HG03457 (cell line): ENCODE measurements around the gene RPS6KA4.

Experiments used
- ATAC-seq: cut with Tn5 transposase; IDR thresholded peaks from one replicate; pipeline ENCODE4 v1.9.1; 2021; ENCODE audit warnings: moderate number of reproducible peaks; ENCODE audit not compliant: unreplicated experiment

RPS6KA4 gene

DNA sequence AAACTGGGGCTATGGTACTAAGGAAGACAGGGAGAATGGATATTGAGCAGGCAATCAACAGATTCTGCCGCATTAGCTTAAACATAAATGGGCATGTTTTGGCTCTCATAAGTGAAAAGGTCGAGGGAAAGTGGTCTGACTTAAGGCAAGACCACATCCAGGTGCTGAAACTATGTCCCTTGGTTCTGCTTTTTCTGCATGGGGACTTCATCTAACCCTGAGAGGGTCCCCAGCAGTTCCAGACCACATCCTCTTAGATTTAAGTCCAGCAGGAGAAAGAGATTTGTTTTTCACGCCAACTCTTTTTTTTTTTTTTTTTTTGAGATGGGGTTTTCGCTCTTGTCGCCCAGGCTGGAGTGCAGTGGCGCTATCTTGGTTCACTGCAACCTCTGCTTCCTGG, 5.5 kb downstream of the RPS6KA4 start:
- ATAC-seq: no peak

DNA sequence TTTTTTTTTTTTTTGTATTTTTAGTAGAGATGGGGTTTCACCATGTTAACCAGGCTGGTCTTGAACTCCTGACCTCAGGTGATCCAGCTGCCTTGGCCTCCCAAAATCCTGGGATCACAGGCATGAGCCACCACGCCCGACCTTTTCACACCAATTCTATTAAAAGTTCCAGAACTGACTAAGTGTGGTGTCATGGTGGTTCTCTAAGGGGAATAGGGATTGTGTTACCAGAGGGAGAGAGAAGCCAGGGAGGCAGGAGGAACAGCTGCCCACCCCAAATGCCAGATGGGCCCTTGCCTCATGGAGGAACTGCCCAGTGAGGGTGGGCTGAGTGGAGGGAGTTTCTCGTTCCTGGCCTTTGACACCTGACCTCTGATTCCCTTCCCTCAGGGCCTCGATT, 5.9 kb downstream of the RPS6KA4 start:
- ATAC-seq: no peak

DNA sequence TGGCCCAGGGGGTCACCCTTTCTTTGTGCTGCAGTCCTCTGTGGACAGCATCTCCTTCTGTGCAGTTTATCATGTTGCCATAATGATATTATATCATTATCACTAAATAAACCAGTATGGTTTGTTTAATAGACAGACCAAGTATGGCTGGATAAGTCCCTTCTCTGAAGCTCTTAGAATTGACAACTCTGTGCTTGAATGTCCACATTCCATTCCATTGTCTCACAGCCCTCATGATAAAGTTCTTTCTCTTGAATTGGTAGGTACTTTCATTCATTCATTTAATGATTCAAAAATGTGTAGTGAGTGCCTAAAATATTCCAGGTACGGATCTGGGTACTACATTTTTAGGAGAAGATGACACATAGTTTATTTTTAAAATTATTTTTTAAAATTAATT, 7.8 kb downstream of the RPS6KA4 start:
- no peak for ATAC-seq

DNA sequence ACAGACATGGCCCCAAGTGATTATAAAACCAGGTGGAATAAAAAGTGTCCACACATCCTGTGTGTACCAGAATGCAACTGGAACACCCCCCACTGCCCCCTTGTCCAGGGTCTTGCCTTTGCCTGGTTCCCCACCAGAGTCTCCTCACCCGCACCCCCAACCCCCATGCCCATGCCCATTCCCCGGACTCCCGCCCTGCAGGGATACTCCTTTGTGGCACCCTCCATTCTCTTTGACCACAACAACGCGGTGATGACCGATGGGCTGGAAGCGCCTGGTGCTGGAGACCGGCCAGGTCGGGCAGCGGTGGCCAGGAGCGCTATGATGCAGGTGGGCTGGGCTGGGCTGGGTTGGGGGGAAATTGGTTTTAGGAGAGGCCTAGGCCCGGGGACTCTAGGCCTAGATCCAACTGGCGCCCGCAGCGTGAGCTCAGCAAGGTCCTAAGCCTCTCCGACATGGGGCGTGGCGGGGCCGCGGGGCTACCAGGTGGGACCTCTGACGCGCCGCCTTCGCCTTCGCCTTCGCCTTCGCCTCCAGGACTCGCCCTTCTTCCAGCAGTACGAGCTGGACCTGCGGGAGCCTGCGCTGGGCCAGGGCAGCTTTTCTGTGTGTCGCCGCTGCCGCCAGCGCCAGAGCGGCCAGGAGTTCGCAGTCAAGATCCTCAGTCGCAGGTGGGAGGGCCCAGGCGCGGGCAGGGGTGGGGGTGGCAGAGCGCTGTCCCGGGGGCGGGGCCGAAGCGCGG, 9.1 kb downstream of the RPS6KA4 start:
- no peak for ATAC-seq

DNA sequence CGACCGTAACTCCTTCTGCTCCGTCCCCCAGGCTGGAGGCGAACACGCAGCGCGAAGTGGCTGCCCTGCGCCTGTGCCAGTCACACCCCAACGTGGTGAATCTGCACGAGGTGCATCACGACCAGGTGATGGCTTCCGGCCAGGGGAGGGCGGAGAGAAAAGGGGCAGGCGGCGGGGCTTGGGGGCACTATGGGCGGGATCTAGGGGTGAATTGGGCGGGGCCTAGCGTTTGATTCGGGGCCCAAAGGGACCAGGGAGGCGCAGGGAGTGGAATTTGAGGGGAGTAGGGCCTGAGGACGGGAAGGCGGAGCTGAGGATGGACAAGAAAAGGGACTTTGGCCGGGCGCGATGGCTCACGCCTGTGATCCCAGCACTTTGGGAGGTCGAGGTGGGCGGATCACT, 9.7 kb downstream of the RPS6KA4 start:
- ATAC-seq: no peak

DNA sequence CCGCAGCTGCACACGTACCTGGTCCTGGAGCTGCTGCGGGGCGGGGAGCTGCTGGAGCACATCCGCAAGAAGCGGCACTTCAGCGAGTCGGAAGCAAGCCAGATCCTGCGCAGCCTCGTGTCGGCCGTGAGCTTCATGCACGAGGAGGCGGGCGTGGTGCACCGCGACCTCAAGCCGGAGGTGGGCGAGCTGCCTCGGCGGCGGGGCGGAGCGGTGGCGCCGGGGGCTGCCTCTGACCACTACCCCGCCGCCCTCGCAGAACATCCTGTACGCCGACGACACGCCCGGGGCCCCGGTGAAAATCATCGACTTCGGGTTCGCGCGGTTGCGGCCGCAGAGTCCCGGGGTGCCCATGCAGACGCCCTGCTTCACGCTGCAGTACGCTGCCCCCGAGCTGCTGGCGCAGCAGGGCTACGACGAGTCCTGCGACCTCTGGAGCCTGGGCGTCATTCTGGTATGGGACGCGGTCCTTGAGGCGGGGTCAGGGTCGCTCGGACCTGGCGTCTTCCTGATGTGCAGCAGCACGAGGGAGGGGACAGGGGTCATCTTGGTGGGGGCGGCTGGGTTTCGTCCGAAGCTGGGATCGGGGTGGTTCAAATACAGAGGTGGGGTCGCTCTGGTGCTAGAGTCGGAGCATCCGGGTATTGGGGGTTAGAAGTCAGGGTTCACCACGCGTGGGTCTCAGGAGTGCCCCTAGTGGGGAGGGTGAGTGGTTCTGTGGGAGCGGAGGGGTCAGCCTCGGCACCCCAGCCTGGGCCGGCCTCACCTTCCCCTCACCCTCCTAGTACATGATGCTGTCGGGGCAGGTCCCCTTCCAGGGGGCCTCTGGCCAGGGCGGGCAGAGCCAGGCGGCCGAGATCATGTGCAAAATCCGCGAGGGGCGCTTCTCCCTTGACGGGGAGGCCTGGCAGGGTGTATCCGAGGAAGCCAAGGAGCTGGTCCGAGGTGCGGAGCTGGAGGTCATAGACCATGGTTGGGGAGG, 10.8 kb downstream of the RPS6KA4 start:
- no peak for ATAC-seq

DNA sequence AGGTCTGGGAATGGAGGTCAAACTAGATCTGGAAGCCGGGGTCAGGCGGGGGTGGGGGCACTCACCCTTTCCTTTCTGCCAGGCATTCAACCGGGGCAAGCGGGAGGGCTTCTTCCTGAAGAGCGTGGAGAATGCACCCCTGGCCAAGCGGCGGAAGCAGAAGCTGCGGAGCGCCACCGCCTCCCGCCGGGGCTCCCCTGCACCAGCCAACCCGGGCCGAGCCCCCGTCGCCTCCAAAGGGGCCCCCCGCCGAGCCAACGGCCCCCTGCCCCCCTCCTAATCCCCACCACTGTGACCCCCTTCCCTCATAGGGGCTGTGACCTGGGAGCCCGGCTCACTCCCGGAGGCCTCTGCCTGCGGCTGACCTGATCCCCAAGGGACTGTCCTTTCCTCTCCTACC, 12.2 kb downstream of the RPS6KA4 start:
- no peak for ATAC-seq

DNA sequence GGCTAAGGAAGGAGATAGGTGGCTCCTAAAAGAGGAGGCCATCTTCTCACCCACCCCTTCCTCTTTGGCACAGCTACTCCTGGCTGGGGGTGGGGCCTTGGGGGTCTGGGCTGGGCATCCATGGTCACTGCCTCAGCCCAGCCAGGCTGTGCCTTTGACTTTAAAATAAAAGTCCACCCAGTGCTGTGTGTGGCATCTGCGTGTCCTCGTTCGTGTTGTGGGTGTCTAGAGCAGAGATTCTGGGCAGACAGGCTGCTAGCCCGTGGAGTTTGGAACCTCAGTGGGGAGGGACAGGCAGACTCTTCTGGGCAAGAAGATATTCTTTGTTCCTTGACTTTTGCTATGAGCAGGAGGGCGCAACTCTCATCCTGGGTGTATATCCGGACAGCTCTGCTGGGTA, 13.1 kb downstream of the RPS6KA4 start:
- no peak for ATAC-seq

DNA sequence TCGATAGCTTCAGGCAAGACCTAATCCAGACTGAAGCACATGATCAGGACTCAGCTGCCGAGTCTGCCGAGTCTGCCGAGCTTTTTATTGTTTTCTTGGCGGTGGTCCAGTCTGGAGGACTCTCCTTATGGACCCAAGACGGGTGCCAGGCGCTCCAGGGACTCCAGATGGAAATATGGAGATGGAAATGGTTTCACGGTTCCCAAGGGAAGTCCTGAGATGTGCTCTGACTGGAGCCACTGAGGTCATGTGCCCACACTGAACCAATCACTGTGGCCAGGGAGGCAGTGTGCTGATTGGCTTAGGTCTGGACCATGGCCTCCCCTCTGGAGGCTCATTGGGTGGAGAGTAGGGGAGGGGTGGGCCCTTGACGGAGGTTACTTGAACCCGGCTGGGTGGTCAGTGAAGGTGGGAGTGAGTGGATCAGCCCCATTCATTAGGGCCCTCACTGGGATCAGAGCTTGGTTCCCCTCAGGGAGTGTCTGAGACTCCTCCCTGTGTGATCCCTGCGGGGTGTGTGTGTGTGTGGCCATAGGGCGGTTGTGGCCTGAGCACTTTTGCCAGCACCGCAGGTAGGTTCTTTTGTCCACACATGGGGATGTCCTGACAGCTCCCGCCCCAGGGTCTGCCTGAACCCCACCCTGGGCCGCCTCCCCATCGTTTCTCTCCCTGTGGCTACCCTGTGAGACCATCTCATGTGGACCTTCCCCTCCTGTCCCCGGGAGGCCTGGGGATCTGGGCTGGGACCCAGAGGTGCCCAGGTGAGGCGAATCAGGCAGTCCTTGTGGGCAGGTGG, 14.0 kb downstream of the RPS6KA4 start:
- no peak for ATAC-seq

DNA sequence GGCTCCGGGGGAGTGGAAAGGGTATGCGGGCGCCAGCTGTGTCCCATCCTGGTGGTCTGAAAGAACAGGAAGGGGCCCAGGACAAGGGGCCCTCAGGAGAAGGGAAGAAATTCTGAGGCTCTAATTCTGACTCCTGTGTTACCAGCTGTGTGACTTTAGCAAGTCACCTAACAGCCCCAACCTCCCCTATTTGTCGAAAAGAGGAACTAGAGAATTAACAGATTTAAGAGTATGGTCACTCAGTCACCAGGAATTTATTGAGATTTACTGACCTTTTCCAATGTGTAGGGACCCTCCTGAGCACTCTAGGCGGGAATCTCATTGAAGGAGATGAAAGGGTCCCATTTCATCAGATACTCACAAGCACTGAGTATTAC, 14.6 kb downstream of the RPS6KA4 start:
- ATAC-seq: no peak

DNA sequence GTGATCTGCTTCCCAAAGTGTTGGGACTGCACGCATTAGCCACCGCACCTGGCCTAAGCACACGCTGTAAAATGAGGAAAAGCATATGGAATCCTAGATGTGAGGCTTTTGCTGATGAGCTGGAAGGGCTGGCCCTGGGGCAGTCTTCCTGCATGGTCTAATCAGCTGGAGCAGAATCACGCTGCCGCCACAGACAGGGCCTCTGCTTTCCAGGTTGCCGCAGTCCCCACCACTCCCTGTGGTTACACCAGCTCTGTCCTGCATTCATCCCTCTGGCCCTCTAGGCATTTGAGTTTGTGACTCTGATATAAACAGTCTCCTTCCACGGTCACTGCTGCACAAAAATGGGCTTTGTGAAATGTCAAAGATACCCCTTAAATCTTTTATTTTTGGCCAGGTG, 17.1 kb downstream of the RPS6KA4 start:
- no peak for ATAC-seq

DNA sequence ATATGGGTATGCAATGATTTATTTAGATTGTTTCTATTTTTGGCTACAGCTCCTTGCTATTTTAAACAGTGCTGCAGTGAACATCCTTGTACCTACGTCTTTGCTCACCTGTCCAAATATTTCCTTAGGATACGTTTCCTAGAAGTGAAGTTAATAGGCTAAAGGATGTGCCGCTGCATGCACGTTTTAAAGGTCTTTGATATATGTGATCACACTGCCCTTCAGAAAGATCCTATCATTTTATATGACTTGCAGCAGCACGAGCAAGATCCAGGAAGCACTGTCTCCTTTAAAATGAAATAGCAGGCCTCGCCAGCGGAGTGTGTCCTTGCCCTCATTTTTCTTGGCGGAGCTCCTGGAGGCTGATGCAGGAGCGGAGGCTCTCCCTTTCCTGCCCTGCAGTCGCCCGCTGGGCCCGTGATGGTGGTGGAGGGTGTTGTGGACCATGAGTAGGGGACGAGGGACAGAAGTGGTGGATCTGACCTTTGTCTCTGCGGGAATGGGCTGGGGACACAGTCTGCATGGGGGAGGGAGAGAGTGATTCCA, 19.4 kb downstream of the RPS6KA4 start:
- ATAC-seq: no peak

DNA sequence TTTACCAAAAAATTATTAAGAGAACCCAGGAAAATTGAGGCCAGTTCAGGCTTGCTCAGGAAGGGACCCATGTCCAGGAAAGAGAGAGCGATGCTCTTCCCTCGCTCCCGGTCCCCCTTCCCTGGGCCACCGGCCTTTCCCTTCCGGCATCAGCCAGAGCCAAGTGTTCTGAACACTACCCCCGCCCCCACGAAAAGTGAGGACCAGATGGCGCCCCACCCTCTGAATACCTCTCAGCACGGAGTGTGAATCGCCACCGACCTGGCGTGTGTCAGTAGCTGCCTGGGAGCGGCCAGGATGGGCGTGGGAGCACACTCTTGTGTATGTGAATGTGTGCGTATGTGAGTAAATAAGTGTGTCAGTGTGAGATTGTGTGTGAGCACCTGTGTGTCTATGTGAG, 20.2 kb downstream of the RPS6KA4 start:
- no peak for ATAC-seq

DNA sequence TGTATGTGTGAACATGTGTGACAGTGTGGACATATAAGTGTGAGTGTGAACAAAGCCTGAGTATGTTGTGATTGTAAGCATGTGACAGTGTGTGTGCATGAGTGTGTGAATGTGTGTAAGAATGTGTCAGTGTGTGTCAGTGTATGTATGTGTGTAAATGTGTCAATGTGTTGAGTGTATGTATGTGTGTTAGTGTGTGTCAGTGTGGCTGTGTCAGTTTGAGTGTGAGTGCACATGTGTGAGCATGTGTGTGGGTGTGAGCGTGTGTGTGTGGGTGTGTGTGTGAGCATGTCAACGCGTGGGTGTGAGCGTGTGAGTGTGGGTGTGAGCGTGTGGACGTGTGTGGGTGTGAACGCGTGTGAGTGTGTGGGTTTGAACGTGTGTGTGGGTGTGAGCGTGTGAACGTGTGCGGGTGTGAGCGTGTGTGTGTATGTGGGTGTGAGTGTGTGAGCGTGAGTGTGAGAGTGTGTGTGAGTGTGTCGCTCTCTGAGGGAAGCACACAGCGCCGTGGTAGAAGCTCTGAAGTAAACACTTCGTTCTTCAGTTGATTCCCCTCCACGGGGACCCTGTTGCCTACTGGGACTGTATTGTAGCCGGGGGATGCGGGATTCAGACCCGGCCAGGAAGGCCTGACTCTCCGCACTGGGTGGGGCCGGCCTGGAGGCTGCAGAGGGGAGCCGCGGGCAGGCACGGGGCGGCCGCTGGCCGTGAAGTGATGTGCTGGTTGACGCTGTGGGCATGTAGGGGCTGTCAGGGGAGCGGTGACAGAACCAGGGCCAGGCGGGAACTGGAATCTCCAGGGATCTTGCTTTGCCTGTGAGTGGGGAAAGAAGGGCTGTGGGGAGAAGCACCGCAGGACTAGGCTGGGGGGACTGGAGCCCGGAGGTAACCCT, 21.1 kb downstream of the RPS6KA4 start:
- ATAC-seq: no peak

DNA sequence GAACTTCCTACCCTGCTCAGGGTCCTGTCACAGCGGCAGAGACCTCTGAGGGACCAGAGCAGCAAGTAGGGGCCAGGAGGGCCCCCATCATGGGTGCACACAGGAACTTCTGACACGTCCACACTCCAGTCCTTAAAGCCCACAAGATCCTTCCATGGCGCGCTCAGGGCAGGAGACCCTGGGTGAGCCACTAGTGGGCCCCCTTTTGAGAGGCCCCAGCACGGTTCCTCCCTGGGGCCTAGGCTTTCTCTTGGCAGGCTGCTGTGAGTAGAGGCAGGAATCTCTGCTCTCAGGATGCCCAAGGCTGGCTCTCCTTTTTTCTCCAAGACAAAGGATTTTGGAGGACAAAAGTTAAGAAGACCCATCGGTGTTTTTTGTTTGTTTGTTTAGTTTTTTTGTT, 22.4 kb downstream of the RPS6KA4 start:
- no peak for ATAC-seq

DNA sequence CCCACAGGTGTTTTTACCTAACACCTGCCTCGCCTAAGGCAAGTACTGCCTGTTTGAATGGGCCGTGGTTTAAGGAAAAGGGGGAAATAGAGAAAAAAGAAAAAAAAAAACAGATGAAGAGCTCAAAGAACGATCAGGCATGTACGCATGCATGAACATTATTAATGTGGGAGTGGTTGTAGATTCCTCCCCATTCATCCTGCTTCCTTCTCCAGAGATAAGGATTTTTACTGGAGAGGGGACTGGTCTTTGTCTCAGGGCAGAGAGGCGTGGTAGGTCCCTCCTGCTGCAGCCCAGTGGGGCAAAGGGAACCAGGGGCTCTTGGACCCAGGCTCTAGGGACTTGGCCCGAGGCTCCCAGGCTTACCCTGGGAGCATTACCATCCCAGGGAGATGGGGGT, 23.1 kb downstream of the RPS6KA4 start:
- no peak for ATAC-seq

DNA sequence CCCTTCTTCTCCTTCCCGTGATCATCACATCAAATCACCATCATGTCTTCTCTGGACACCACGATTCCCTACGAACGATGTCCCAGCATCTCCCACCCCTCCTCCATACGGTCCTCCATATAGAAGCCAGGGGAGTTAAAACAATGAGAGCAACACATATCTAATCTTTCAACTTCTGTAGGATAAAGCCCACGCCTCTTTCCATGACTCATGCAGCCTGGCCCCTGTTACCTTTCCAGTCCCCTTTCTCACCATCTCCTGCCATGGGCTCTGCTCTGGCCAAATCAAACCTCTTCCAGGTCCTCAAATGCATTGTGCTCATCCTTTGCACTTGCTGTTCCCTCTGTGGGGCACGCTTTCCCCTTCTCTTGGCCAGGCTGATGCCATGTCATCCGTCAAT, 23.6 kb downstream of the RPS6KA4 start:
- ATAC-seq: no peak

DNA sequence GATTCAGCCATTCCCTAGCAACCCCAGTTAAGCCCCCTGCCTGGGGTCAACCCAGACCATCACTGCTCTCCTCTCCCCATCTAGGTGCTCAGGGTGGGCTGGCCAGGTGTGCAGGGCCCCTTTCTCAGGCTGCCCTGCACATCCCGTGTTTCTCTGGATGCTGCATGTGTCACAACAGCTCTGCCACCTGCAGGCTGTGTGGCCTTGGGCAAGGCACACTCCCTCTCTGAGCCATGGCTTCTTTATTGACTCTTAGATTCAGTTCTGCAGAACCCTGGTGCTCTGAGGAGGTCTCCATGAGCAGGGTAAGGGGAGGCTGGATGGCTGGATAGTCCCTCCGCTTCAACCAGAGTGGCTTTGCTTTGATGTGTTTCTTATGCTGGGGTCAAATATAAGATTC, 24.6 kb downstream of the RPS6KA4 start:
- no peak for ATAC-seq

DNA sequence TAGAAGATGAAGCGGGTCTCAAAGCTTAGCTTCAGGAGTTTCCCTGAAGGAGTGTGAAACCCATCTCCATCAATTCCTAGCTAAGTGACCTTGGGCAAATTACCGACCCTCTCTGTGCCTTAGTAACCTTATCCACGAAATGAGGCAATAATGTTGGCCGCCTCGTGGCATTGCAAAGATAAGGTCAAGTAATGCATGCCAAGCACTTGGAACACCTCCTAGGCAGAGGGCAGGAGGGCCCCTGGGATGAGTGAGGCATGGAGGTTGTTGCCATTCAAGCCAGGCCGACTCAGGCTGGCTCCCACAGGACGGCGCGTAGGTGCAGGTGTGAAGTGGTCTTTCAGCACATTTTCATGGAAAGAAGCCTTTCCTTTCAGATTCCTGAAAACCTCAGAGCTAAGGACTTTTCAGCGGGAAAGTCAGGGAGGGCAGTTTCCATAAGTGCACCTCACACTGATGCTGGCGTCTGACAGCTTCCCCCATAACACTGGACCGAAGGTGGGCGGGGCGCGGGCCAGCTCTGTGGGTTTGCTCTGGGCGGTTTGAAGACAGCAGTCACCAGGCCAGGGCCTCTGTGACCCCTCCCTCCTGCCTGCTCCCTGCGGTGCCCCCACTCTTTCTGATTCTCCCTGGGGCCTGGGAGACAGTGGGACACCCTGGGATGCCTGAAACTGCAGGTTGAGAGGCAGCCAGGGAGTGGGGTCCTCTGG, 25.2 kb downstream of the RPS6KA4 start:
- ATAC-seq: no peak
